NCI-H748 (cell line): ENCODE data around the gene GNAI3.

ENCODE experiments used
- DNase-seq: peaks from one replicate; lab custom pipeline; 2025; ENCODE audit not compliant: unreplicated experiment; lab: John Stamatoyannopoulos, UW

The GNAI3 gene

DNA sequence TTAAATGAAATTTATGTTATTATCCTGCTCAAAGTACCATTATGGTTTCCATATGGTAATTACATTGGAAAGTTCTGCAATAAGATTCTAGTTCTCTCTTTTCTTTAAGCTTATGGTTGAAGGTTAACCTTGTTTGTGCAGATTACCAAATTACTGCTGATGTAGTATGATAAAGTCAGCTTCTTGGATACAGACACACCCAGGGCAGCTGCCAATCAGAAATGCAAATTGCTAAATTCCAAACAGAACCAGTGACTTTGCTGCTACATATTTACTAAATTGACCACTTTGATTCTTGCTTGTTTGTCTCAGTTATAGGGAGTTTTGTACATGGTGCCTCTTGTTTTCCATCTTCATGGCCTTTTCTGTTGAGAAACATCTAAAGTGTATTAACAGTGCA is 44.5 kb downstream of the GNAI3 start:
- DNase-seq, result no peak

DNA sequence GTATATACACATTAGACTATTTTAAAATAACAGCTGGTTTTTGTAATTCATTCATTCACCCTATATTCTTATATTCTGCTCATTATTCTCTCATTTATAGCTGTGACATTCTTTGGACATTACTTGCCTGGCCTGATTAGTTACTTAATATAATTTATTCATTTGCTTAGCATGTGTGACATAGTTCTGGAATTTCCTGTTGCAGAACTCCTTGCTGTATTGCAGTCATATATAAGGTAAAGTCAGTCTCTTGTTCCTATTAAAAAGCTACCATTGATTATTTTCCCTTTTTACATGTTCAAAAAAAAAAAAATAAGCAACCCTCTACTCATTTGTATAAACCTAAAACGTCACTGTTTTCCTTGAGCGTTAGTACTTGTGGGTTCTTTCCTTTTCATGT is 47.1 kb downstream of the GNAI3 start:
- DNase-seq, result no peak

DNA sequence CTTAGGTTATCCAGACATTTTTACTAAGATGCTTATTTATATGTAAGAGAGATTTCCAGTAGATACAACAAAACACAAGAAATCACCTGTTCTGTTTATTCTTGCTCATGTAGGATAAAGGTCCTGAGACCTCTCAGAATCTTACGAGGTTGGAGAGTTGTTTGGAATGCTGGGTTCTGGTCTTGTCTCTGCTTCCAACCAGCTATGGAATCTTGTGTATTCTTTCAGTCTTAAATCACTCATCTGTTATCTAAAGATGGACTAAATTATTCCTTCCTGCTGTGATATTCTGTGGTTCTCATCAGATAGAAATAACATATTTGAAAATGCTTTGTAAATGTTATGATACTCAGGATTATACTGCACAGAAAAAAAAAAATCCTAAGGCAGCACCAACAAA is 49.7 kb downstream of the GNAI3 start:
- no peak for DNase-seq

DNA sequence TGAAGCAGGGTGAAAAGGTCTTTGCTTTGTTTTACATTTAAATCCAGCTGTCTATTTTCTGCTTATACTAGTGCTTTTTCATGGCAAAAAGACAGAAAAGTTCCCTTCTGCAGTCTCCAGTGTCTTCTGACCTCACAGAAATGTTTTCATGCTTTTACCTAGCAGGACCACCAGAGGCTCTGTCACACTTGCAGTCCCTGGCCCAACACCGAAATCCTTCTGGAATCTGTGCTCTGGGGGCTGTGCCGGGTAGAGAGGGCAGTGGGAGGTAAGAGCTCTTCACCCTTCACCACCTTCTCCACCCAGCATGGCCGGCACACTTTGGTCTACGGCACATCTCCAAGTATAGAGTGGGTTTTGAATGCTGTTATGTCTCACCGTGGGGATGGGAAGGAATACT is 50.2 kb downstream of the GNAI3 start:
- DNase-seq, result no peak

DNA sequence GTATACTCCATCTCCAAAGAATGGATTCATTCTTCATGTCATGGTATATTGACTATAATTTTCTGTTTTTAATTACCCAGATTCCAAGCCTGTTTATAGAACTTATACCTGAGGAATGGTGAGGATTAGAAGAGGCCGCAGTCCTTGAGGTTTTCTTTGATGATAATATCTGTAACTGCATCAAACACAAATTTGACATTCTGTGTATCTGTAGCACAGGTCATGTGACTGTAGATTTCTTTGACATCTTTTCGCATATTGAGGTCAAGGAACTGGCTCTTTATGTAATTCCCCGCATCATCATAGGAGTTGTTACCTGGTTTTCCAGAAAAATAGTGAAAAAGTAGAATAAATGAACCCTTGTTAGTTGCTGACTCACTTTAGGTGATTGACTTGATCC is 54.8 kb downstream of the GNAI3 start:
- DNase-seq, result no peak

DNA sequence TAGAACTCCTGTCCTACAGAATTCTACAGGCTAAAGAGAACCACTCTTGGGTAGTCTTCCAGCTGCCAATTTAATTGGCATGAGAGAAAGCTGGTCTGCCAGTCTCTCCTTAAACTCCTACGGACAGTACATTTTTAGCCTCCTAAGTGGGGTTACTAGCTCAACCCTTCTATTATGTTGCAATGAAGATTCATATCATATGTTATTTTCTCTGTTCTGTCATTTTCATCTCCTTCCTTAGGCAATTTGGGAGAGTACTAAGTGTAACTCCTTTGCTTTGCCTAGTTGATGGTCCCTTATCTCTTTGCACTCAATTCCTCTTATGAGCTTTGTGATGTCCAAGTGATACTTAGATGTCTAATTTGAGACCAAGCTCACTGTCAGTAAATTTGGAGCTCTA is 57.0 kb downstream of the GNAI3 start:
- DNase-seq, result no peak

DNA sequence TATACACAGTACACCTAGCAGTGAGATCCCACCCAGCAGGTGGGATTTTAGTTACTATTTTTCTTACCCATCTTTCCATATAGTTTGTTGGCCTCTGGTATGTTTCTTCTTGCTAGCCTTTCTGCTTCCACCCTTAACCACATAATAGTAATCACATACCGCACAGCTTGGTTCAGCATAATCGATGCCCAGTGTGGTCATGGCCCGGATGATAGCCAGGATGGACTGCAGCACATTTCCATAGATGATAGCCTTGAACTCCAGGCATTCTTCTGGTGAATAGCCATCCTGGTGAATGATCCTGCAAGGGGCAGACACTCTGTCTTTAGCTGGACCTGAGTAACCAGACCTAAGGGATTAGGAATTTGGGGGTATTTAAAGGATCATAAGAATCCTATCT is 61.5 kb downstream of the GNAI3 start:
- no peak for DNase-seq

DNA sequence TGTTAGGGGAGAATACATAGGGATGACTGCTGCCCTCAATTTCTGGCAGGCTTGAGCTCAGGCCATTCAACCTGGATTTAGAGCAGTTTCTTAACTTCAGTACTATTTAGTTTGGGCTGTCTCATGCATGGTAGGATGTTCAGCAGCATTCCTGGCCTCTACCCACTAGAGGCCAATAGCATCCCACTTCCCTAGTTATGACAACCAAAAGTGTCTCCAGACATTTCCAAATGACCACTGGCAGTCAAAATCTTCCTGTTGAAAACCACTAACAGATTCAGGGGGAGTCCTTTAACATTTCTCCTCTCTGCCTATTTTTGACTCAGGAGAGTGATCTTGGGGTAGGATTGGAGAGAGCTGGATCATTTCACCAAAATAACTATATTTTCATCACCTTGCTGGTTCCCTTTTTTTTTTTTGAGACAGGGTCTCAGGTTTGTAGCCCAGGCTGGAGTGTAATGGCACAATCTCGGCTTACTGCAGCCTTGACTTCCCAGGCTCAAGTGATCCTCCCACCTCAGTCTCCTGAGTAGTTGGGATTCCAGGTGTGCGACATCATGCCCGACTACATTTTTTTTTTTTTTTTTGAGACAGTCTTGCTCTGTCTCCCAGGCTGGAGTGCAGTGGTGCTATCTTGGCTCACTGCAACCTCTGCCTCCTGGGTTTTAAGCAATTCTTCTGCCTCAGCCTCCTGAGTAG is 62.3 kb downstream of the GNAI3 start:
- no peak for DNase-seq

DNA sequence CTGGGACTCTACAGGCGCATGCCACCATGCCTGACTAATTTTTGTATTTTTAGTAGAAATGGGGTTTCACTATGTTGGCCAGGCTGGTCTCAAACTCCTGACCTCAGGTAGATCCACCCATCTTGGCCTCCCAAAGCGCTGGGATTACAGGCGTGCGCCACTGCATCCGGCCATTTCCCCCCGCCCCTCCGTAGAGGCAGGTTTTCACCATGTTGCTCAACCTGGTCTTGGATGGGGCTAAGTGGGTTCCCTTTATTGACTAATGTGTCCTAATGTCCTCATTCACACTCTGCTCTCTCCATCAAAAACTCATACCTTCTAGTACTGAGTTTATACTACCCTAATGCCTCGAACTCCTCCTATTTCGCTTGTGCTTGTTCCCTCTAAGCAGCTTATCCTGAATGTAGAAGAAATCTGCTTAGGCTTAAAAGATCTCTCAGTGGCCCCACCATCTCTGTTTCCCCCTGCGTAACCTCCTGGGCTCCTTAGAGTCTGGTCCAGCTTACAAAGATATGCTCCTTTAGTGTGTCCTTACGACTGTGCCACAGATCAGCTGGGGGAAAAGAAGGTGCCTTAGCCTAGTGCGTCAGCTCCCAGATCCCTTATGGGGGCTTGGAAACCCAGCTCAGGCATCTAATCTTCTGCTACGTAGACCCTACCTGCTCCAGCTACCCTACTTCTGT is 63.0 kb downstream of the GNAI3 start:
- no peak for DNase-seq

DNA sequence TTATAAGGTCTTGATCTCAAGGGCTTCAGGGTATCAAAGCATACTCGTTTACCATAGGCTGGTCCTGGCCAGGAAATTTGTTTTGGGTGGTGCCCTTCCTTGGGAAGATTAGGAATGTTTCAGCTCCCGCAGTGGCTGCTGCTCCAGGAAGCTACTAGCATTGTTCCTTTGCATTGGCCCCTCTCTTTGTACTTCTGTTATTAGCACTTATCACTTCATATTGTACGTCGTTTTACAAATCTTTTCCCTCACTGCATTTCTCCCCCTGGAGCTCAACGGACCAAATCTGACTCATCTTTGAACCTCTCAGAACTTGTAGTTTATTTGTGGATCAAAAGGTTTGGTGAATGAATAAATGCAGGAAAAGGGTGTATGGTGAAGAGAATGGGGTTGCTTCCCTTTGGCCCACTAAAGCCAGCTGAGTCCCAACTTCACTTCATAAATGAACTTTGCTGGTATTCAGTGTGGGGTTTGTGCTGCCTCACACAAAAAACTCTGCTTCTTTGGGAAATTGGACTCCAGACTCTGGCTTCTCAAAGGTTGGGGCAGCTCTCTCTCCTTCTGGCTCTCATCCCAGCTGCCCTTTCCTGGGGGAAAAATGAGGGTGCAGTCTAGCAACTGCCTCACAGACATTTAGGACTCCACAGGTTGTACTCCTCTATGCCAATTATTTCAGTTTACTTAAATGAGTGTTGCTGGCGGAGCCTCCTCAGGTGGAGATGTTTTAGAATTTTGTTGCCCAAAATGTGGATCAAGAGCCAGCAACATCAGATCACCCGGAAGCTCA is 65.1 kb downstream of the GNAI3 start:
- no peak for DNase-seq

DNA sequence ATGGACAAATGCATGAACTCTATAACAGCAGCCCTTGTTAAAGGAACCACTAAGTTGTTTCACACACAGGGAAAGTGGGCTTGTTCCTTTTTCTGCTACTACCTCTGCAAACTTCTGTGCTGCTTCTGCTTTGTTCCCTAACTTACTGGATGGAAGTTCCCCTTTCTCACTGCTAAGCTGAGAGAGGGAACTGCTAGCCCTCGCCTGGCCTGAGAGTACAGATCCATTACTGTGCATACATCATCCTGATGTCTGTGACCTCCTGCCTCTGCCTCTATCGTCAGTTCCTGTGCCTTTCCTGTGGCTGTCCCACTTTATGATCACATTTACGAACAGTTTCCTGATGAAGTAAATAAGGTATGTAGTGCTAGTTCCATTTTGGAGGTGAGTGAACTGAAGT is 67.5 kb downstream of the GNAI3 start:
- no peak for DNase-seq

DNA sequence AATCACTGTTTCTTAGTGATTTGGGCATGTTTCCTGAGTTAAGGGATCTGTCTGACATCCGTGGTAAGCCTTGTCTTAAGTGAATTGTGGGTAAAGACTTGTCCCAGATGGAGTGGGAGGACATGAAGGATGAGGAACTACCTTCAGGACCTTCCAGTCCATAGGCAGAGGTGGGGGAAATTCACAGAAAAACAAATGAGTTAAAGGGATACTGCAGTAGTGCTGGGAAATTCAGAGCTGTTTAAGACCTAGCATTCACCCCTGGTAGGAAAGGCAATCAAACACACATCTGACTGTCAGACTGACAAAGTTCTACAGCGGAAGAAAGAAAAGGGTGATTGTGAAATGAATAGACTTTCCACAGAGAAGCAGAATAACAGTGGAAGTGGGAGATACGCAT is 68.0 kb downstream of the GNAI3 start:
- DNase-seq, result no peak

DNA sequence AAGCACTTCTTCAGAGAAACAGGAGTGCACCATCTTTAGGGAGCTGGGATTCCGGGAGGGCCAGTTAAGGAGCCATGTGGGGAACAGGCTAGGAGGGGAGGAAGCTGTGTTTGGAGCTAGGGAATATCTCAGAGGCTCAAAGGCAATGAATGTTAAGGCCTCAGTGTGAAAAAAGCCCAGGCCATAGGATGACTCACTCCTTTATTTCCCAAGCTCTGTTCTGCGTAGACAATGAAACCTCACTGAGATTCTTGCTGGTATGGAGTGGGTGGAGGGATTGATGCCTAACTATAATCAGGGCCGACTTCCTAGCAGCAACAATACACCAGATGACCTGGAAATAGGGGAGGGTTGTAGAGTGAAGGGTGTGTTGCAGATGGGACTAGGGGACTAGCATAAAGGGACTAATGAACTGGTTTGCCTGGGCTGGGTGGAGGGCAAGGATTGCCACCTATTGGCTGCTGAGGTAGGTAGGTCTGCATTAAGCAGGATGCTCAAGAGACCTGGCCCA is 68.9 kb downstream of the GNAI3 start:
- DNase-seq, result no peak

DNA sequence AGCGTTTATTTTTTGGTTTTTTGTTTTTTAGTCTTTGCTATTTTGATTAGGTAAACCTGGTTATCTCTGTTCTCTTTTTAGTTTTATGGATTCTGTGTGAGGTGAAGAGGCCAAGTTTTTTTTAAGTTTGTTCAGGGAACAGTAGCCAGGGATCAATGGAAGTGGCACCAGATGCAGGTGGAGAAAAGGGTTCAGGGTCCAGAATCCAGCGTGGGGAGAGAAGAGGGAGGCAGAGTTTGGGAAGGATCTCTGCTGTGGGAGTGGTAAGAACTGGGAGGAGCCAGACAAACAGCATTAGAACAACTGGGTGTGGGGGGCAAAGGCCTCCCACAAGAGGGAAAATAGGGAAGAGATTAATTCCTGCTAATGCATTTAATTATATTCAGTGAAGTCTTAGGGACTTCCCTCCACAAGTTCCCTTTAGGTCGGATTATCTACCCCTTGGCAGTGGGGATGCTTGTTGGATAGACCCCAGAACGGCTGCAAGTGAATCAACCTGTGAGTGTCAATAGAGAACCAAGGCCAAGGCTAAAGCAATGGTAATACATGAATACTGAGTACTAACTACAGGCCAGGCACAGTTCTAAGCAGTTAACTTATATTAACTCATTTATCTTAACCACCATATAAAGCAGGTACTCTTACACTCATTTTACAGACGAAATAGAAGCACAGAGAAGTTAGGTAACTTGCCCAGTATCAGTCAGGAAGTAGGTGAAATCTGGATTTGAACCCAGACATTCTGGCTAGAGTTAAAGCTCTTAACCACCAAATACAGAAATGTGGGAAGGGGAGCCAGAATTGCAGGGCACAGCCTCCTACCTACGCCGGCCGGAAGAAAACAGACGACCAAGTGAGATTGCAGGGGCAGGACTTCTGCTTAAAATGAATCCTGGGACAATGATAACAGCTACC is 70.5 kb downstream of the GNAI3 start:
- DNase-seq, result no peak

DNA sequence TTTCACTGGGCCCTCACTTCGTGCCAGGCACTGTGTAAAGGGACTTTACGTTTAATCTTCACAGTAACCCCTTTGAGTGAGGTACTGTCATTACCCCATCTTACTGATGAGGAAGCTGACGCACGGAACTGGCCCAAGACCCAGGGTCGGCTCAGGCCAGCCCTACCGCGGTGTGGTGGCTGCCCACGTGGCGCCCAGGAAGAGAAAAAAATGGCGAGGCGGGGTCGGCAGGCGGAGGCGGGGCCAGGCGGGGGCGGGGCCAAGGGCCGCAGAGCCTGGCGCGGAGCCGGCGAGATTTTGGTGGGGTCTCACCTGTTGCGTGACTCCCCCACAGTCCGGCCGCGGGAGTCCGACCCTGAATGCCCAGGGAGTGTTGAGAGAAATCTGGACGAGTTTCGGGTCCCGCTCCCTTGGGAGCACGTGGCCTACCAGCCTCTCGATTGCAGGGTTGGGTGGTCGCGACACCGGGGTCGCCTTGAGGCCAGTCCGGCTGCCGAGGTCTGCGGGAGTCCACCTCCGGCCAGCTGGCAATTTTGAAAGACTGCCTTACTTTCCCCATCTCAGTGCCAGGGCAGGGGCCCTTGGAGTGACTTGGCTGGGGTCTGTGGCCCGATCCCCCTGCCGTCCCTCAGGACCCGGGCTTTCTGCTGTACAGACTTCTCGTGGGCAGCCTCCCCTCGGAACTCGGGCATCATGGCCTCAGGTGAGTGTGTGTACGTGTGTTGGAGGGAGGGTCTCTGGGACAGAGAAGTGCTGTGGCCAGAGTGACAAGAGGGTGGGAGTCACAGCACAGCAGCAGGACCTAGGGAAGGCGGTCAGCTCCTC is 71.4 kb downstream of the GNAI3 start, which contains the start of the genes AMPD2 and GNAT2:
Gene AMPD2, plus strand, starts transcription at position 262 of the 825 bp plus-strand sequence. CDS start 1,339 bp downstream, outside the sequence.
Gene GNAT2, minus strand, starts transcription at position 41 of the 825 bp plus-strand sequence. CDS start 6,746 bp downstream, outside the sequence.
- peak; percentile 63 for DNase-seq

DNA sequence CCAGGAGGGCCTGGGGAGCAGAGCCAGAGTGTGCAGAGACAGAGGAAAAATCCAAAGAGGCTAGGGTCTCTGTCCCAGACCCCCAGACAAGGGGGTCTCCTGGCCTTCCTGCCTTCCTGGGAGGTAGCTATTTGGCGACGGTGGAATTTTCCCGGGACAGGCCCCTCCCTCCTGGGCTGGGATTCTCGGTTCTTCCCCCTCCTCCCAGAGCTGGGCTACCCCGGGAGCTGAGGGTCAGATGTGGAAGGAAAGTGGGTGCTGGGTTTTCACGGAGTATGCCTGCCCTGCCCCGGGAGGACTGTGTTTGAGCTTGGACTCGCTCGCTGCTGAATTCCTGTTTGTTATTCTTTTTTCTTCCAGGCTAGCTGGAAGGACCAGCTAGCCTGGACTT is 72.0 kb downstream of the GNAI3 start:
- DNase-seq, result no peak

DNA sequence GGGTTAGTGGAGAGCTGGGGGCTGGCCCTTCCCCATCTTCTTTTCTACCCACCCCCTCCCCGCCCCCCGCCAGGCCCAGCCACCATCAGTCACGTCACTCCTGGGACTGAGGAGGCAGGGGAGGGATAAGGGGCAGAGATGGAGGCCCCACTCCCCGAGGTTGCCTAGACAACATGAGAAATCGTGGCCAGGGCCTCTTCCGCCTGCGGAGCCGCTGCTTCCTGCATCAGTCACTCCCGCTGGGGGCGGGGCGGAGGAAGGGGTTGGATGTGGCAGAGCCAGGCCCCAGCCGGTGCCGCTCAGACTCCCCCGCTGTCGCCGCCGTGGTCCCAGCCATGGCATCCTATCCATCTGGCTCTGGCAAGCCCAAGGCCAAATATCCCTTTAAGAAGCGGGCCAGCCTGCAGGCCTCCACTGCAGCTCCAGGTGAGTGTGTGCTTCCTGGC is 72.4 kb downstream of the GNAI3 start:
- DNase-seq, result peak; percentile 96

DNA sequence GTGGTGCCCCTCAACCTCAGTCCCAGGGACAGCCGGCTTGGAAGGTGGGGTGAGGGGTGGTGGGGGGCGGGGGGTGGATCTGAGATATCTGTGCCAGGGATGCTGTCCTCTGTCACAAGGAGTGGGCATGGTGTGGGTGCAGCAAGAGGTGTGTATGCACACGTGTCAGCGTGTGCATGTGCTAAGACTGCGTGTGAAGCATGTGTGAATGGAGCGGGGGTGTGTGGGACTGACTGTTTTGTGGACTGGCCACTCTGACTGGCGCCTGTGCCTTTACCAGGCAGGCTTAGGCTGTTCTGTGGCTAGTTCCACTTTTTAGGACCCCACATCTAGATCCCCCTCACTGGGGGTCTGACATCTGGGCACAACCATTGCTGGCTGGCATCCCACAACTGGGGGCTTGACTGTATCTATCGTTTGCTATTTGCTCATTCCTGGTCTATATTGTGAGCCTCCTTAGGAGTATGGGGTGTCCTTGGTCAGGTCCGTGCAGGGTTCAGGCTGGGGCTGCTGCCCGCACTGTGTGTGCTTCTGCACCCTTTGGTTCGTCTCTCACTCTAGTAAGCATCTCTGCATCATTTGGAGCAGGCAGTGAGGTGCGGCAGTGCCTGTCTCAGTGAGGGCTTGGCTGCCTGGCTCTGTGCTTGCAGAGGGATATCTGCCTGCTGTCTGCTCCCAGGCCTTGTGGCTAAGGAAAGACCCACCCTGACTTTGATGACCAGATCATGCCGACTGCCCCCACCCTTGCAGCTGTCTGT is 73.1 kb downstream of the GNAI3 start:
- peak; percentile 28 for DNase-seq
